ENCODE data around the gene TMTC3.

Gene TMTC3

DNA sequence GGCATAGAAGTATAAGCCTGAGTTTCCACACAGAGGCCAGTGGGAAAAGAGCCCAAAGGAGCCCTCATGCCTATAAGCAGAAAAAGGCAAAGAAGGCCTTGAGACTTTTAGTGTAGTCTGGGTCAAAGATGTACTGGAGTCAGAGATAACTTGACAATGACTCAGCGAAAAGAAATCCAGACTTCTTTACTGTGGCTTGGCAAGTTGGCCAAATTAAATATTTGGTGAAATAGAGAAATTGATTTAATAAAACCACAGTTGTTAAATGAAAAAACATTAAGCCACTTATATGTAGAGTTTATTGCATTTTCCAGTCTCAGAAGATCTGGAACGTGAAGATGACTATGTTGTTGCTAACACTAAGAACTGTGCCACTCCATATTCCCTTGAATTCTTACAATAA lies 105.1 kb downstream of the TMTC3 start:
- Histone ChIP-seq H3K4me1 (ENCODE audit: control insufficient read depth, insufficient read depth, low read length) (no peaks in the 10 kb centered on the region), H3K4me3 (ENCODE audit: low read depth, low read length) (no peak overlapping the region), H3K36me3 (ENCODE audit: control insufficient read depth in 2 of 2, insufficient read depth in 1 of 2, low read length in 2 of 2) (no peaks in the 10 kb centered on the region), H3K9me3 (ENCODE audit: control insufficient read depth, insufficient read depth, low read depth, low read length) (no peaks in the 10 kb centered on the region), H3K27ac (ENCODE audit: extremely low read depth, low read depth, low read length) (no peak overlapping the region)
- CTCF ChIA-PET: no interaction called here
- POLR2A ChIA-PET: no interaction called here
- TF ChIP-seq ZNF311 (tag by site-specific recombination; IDR thresholded peaks at IDR 0.05; ENCODE audit: borderline replicate concordance): no peak
- TF ChIP-seq ZNF157 (tag by site-specific recombination; IDR thresholded peaks at IDR 0.05): no peak
- TF ChIP-seq ZNF792 (tag by site-specific recombination; IDR thresholded peaks at IDR 0.05): no peak
- TF ChIP-seq GLIS2 (tag by site-specific recombination; IDR thresholded peaks at IDR 0.05): no peak
- TF ChIP-seq ZNF529 (tag by site-specific recombination; IDR thresholded peaks at IDR 0.05; ENCODE audit: insufficient replicate concordance): no peak
- TF ChIP-seq BCL11B (tag by site-specific recombination; IDR thresholded peaks at IDR 0.05; ENCODE audit: low read depth): no peak
- no peak for TF ChIP-seq ZNF658 (tag by site-specific recombination; IDR thresholded peaks at IDR 0.05)
- TF ChIP-seq ZNF747 (tag by site-specific recombination; IDR thresholded peaks at IDR 0.05): no peak
- no peak for TF ChIP-seq ZBTB44 (tag by site-specific recombination; IDR thresholded peaks at IDR 0.05)
- TF ChIP-seq ZNF266 (tag by site-specific recombination; IDR thresholded peaks at IDR 0.05; ENCODE audit: low read depth): no peak
- TF ChIP-seq ZNF24 (tag by site-specific recombination; IDR thresholded peaks at IDR 0.05): no peak
- no peak for TF ChIP-seq YY1 (tag by site-specific recombination; IDR thresholded peaks at IDR 0.05)
- TF ChIP-seq KLF10 (tag by site-specific recombination; IDR thresholded peaks at IDR 0.05): no peak

DNA sequence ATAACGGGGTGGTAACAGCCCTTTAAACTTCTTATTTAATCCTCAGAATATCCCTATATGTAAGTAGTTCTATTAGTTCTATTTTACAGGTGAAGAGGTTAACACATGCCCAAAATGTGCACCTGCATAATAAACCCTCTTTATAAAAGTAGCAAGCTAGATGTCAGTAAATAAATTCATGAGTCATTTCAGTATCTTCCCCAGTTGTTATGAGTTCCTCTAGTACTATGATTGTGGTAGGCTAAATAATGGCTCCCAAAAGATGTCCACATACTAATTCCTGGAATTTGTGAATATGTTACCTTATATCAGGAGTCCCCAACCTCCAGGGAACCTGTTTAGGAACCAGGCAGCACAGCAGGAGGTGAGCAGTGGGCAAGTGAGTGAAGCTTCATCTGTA lies 106.5 kb downstream of the TMTC3 start:
- Histone ChIP-seq H3K4me1 (ENCODE audit: control insufficient read depth, insufficient read depth, low read length) (no peaks in the 10 kb centered on the region), H3K27ac (ENCODE audit: extremely low read depth, low read depth, low read length) (no peak overlapping the region), H3K36me3 (ENCODE audit: control insufficient read depth in 2 of 2, insufficient read depth in 1 of 2, low read length in 2 of 2) (no peaks in the 10 kb centered on the region), H3K9me3 (ENCODE audit: control insufficient read depth, insufficient read depth, low read depth, low read length) (no peaks in the 10 kb centered on the region), H3K4me3 (ENCODE audit: low read depth, low read length) (no peak overlapping the region)
- ChIA-PET POLR2A (no interaction called here), CTCF (interaction anchor here (0.9 kb wide), 1 partner anchor 57 kb away, joined by 3 read pairs; no protein-coding TSS in a partner anchor)
- no peak for TF ChIP-seq ZNF184 (tag by site-specific recombination; IDR thresholded peaks at IDR 0.05)
- TF ChIP-seq ZNF426 (tag by site-specific recombination; IDR thresholded peaks at IDR 0.05): no peak
- no peak for TF ChIP-seq ZNF37A (tag by site-specific recombination; IDR thresholded peaks at IDR 0.05)
- TF ChIP-seq MYNN (tag by site-specific recombination; IDR thresholded peaks at IDR 0.05; ENCODE audit: borderline replicate concordance): no peak
- no peak for TF ChIP-seq ZNF792 (tag by site-specific recombination; IDR thresholded peaks at IDR 0.05)
- no peak for TF ChIP-seq GLI4 (tag by site-specific recombination; IDR thresholded peaks at IDR 0.05)
- TF ChIP-seq ZNF157 (tag by site-specific recombination; IDR thresholded peaks at IDR 0.05): no peak
- TF ChIP-seq, protein P1, sequence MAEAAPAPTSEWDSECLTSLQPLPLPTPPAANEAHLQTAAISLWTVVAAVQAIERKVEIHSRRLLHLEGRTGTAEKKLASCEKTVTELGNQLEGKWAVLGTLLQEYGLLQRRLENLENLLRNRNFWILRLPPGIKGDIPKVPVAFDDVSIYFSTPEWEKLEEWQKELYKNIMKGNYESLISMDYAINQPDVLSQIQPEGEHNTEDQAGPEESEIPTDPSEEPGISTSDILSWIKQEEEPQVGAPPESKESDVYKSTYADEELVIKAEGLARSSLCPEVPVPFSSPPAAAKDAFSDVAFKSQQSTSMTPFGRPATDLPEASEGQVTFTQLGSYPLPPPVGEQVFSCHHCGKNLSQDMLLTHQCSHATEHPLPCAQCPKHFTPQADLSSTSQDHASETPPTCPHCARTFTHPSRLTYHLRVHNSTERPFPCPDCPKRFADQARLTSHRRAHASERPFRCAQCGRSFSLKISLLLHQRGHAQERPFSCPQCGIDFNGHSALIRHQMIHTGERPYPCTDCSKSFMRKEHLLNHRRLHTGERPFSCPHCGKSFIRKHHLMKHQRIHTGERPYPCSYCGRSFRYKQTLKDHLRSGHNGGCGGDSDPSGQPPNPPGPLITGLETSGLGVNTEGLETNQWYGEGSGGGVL (tag by site-specific recombination; IDR thresholded peaks at IDR 0.05): no peak
- no peak for TF ChIP-seq SP7 (tag by site-specific recombination; IDR thresholded peaks at IDR 0.05)
- TF ChIP-seq, protein P2, sequence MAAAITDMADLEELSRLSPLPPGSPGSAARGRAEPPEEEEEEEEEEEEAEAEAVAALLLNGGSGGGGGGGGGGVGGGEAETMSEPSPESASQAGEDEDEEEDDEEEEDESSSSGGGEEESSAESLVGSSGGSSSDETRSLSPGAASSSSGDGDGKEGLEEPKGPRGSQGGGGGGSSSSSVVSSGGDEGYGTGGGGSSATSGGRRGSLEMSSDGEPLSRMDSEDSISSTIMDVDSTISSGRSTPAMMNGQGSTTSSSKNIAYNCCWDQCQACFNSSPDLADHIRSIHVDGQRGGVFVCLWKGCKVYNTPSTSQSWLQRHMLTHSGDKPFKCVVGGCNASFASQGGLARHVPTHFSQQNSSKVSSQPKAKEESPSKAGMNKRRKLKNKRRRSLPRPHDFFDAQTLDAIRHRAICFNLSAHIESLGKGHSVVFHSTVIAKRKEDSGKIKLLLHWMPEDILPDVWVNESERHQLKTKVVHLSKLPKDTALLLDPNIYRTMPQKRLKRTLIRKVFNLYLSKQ (tag by site-specific recombination; IDR thresholded peaks at IDR 0.05; ENCODE audit: borderline replicate concordance): no peak
- no peak for TF ChIP-seq EGR2 (tag by site-specific recombination; IDR thresholded peaks at IDR 0.05; ENCODE audit: low read depth)
- no peak for TF ChIP-seq GLIS2 (tag by site-specific recombination; IDR thresholded peaks at IDR 0.05)
- TF ChIP-seq PRDM1 (tag by site-specific recombination; IDR thresholded peaks at IDR 0.05): no peak
- TF ChIP-seq ZFHX2 (tag by site-specific recombination; conservative IDR thresholded peaks at IDR 0.05): no peak
